HG02970 (cell line): ENCODE data around the gene KANSL2.
"Not testable (repeated sequence)": the region's sequence is repeated elsewhere in the genome, so short reads cannot be mapped to it uniquely, and the experiment has no call there.

Experiments used
- ATAC-seq: cut with Tn5 transposase; IDR thresholded peaks from one replicate; pipeline ENCODE4 v1.9.1; 2021; ENCODE audit warnings: mild to moderate bottlenecking, moderate library complexity, moderate number of reproducible peaks; ENCODE audit not compliant: unreplicated experiment, low FRiP score

Gene KANSL2

DNA sequence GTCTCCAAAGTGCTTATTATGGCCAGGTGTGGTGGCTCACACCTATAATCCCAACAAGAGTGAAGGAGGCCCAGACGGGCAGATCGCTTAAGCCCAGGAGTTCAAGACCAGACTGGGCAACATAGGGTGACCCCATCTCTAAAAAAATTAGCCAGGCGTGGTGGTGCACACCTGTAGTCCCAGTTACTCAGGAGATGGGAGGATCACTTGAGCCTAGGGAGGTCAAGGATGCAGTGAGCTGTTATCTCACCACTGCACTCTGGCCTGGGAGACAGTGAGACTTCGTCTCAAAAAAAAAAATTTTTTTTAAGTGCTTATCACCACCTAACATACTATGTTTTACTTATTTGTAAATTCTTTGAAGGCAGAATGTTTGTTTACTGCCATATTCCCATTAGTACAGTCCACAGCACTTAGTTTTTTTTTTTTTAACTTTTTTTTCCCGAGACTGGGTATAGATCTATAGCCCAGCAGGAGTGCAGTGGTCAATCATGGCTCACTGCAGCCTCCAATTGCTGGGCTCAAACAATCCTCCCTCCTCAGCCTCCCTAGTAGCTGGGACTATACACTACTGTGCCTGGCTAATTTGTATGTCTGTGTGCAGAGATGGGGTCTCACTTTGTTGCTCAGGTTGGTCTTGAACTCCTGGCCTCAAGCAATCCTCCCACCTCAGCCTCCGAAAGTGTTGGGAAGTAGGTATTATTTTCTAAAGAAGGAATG, 4.7 kb upstream of the KANSL2 start:
- no peak for ATAC-seq

DNA sequence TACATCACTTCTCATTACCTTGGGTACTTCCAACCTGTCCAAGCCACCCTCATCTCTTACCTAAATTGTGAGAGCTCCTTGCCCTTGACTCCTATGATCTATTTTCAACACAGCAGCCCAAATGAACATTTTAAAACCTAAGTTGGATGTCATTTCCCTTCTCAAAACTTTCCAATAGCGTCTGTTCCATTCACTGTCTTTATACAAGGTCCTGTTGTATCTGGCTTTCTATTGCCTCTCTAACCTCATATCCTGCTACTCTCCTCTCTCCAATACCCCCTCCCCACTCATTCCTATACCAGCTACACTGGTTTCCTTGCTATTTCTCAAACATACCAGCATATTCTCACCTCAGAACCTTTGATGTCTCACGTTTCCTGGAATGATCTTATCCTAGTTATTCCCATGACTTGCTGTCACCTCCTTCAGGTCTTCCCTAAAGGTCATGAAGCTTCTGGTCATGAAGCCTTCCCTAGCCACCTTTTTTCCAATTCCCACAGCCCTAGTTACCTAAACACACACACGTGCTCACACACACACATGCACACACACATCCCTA, 4.1 kb upstream of the KANSL2 start:
- no peak for ATAC-seq

DNA sequence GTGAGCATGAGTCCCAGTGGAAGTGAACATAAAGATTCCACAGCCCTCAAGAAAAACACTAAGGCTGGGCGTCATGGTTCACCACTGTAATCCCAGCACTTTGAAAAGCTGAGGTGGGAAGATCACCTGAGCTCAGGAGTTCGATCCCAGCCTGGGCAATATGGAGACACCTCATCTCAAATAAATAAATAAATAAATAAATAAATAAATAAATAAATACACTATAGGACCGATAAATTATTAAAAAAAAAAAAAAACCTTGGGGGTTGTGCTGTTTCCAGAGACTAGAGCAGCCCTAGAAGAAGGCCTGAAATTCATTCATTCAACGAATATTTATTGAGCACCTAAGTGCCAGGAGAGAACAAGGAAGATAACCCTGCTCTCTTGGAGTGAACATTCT, 1.5 kb upstream of the KANSL2 start:
- ATAC-seq, result no peak

DNA sequence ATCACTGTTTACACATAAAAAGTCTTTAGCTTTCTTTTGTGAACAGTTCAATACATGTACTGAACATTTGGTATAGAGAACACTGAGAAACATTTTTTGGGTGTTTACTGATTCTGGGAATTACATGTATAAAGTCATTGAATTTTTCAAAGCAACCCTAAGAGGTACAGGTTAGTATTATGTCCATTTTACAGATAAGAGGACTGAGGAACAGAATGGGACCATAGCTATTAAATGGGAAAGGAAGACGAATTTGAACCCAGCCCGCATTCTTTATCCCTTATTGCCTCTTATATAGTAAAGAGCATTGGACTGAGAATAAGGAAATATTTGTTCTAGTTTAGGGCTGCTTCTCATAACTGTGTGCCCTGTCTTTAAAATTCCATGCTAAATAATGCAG, 889 bp upstream of the KANSL2 start:
- no peak for ATAC-seq

DNA sequence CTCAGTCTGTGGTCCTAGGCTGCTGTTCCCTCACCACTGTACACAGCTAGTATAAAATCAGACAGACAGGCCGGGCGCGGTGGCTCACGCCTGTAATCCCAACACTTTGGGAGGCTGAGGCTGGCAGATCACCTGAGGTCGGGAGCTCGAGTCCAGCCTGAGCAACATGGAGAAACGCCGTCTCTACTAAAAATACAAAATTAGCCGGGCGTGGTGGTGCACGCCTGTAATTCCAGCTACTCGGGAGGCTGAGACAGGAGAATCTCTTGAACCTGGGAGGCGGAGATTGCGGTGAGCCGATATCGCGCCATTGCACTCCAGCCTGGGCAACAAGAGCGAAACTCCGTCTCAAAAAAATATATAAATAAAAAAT, 481 bp upstream of the KANSL2 start:
- ATAC-seq, result not testable (repeated sequence)

DNA sequence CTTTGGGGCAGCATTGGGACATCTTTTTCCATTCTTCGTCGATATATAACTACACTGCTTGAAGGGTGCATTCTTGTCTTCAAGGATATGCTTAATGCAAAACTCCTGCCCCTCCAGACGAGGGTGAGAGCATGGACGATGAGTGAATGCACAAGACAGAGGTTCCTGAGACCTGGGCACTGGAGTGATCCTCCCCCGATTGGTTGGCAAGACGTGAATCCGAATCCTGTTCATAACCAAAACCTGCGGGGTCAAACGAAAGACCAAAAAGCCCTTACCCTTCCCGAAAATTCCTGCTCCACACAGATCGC, 684 bp downstream of the KANSL2 start:
- ATAC-seq, result no peak

DNA sequence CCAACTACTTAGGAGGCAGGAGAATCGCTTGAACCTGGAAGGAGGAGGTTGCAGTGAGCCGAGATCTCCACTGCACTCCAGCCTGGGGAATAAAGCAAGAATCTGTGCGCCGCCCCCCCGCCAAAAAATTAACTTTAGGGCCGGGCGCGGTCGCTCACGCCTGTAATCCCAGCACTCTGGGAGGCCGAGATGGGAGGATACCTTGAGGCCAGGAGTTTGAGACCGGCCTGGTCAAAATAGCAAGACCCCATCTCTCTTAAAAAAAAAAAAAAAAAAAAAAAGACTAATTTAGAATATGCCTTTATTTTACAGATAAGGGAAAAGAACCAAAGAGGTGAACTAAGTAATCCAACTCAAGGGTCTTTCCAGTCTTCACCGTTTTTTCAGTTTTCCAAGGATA, 1.2 kb downstream of the KANSL2 start:
- ATAC-seq, result no peak

DNA sequence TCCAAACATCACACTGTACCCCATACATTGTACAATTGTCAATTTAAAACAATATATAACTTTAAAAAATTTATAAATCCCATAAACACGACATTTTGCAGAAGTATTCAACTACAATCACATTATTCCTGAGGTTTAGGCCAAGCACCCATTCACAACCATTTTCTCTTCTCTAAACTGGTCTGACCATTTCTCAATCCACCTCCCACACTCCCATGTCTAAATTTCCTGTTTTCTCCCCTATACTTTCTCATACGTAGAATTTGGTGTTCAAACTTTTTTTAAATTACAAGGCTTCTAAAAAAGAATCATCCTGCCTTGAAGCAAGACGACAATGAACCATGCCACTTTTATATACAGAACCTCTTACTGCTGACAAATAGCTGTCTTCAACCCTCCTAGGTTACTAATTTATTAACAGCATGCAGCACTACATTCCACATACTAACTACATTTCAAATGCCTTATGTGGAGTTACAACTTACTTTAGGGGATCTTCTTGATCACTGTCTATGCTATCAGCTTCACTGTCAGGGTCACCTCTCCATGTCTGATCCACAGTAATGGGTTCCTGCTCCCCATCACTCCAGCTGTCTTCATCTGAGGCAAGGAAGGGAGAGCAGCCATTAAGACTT, 3.4 kb downstream of the KANSL2 start:
- ATAC-seq, result no peak

DNA sequence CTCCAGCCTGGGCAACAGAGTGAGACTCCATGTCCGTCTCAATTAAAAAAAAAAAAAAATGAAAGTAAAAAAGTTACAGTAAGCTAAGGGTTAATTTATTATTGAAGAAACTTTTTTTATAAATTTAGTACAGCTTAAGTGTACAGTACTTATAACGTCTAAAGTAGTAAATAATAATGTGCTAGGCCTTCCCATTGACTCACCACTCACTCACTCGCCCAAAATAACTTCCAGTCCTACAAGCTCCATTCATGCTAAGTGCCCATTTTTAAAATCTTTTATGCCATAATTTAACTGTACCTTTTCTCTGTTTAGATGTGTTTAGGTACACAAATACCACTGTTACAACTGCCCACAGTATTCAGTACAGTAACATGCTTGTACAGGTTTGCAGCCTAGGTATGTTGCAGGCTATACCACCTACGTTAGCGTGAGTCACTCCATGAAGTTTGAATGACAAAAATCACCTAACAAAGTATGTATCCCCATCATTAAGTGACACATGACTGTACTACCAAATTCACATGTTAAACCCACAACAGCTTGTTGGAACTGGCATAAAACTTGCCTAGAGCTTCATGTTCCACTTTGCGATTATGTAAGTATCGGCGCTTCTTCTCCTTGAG, 10.7 kb downstream of the KANSL2 start:
- ATAC-seq, result no peak

DNA sequence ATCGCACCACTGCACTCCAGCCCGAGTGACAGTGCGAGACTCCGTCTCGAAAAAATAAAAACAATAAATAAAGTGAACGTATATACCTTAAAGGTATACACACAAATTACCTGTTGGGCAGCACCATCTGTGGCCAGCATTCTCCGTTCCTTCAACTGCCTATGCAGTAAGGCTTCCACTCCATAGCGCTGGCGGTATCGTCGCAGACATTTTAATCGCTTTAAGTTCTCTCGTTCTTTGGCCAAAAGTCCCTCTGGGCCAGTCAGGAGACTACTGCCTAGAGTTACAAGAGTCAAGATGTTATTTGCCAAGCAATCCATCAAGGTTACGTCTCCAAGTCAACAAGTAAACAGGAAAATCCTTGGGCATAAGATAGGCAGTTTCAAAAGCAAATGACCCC, 13.0 kb downstream of the KANSL2 start:
- no peak for ATAC-seq

DNA sequence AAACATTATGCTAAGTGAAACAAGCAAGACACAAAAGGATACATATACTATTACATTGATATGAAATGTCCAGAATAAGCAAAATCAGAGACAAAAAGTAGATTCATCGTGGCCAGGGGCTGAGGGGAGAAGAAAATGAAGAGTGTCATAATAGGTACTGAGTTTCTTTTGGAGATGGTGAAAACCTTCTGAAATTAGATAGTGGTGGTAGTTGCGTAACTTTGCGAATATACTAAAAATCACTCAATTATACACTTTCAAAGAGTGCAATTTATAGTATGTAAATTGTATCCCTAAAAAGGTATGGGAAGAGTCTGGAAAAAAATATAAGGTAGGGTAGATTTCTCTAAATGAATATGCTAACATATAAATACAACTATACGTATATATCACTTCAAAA, 22.2 kb downstream of the KANSL2 start:
- ATAC-seq, result no peak

DNA sequence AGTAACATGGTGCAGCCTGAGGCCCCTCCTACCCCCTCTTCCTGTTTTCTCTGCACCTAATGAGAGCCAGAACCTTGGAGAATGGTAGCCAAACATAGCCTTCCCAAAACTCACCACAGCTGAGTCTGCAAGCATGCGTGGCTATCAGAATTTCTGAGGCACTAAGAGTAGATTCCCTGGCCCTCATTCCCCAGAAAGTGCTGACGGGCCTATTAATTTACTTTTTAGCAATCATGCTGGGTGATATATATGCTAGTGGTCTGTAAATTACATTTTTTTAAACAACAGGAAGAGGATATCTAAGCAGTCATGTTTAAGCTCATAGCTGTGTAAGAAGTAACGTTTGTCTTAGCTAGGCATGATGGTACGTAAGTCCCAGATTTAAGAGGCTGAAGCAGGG, 30.4 kb downstream of the KANSL2 start:
- ATAC-seq, result no peak

DNA sequence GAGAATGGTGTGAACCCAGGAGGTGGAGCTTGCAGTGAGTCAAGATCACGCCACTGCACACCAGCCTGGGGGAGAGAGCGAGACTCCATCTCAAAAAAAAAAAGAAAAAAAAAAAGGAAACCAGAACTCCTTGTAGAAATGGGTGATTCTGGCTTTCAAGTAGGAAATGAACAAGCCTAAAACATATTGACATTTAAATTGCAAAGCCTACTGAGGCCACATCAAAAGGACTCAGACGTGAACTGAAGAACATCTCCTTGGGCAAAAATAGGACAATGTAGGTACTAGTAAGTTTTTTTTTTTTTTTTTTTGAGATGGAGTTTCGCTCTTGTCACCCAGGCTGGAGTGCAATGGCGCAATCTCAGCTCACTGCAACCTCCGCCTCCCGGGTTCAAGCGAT, 36.7 kb downstream of the KANSL2 start:
- ATAC-seq, result not testable (repeated sequence)

DNA sequence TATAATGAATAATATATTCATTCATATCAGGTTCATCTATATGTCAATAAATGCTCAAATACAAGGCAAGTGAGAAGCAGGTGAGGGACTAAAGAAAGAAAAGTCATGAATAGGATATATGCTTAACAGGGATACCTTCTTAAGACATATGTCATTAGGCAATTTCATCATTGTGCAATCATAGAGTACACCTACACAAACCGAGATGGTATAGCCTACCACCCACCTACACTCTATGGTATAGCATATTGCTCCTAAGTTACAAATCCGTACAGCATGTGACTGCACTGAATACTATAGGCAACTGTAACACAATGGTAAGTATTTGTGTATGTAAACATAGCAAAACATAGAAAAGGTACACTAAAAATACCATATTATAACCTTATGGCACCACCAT, 39.0 kb downstream of the KANSL2 start:
- no peak for ATAC-seq

DNA sequence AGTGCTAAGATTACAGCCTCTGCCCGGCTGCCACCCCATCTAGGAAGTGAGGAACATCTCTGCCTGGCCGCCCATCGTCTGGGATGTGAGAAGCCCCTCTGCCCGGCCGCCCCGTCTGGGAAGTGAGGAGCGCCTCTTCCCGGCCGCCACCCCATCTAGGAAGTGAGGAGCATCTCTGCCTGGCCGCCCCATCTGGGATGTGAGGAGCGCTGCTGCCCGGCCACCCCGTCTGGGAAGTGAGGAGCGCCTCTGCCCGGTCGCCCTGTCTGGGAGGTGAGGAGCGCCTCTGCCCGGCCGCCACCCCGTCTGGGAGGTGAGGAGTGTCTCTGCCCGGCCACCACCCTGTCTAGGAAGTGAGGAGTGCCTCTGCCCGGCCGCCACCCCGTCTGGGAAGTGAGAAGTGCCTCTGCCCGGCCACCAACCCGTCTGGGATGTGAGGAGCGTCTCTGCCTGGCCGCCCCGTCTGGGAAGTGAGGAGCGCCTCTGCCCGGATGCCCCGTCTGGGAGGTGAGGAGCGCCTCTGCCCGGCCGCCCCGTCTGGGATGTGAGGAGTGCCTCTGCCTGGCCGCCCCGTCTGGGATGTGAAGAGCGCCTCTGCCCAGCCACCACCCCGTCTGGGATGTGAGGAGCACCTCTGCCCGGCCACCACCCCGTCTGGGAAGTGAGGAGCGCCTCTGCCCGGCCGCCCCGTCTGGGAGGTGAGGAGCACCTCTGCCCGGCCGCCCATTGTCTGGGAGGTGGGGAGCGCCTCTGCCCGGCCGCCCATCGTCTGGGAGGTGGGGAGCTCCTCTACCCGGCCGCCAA, 40.1 kb downstream of the KANSL2 start:
- ATAC-seq, result not testable (repeated sequence)

DNA sequence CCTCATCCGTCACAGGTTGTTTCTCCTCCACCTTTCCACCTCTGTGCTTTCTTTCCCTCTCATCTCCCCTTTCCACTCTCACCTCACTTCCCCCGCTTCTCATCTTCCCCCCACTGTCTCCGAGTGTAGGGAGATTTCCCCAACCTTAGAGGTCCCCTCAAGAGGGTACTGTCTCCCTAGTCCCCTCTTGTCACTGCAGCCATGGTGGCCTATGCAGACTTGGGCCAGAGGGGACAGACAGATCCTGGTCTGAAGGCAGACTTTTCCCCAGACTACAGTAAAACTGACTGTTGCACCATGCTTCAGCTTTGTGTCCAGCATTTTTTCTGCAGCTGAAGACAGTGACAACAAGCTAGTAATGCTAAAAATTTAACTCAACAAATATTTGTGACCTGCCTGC, 41.2 kb downstream of the KANSL2 start:
- no peak for ATAC-seq

DNA sequence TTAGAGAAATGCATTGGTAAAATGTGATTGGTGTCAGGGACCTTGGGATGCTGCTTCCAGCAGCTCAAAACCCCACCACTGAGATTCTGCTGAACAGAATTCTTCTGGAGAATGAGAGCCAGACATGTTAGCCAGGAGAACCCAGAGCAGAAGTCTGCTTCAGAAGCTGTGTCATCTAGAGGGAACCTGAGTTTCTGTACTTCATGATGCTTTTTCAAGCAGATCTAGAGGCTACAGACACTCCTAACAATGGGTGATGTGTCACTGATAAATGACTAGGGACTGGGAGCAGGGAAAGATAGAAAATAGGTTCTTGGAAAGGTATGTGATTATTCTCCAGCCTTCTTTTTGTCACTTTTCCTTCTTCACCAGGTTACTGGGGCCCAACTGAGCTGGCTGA, 41.6 kb downstream of the KANSL2 start:
- no peak for ATAC-seq

DNA sequence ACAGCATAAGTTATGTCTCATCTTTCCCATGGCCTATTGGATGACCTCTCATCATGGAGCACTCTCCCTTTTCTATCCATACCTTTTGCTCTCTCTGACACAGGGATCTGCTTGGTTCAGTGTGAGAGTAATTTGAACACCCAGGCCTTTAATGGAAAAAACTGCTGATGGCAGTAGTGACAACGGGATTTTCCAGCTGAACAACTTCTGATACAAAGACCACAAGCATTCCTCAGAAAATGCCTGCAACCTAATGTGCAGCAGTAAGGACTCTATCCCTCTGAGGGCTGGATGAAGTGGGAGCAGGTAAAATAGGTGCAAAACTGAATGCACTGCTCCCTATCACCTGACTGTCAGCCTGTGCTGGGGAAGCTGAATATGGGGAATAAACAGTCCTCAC, 51.0 kb downstream of the KANSL2 start:
- no peak for ATAC-seq

DNA sequence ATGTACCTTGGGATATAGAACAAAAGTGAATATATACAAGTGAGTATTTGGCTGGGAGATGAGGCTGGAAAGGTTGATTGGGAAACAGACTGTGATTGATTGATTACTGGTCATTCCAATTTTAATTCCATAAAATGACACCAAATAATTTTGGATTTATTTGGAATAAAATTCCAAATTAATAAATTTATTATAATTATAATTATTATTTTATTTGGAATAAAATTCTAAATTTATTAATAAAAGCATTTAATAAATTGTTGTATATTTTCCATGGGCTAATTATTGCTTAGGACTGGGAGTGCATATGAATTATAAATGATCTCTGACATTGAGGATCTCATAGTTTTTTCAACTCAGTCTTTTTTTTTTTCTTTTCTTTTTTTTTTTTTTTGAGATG, 51.7 kb downstream of the KANSL2 start:
- ATAC-seq, result no peak

DNA sequence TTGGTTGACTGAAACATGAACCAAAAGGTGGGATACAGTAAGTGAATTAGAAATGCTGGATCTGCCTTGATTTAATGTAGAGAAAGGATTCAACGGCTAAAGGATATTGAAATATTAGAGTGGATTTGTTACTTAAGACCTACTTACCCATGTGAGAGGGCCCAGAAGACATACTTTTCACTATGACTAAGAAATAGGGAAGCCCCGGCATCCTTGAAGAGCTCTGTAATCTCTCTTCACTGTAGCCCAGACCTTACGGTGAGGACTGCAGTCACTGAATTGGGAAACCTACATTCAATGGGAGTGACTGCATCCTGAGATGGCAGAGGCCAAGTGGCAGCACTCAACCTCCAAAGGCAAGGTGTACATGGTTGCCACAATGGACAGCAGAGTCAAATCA, 52.5 kb downstream of the KANSL2 start:
- ATAC-seq, result no peak

DNA sequence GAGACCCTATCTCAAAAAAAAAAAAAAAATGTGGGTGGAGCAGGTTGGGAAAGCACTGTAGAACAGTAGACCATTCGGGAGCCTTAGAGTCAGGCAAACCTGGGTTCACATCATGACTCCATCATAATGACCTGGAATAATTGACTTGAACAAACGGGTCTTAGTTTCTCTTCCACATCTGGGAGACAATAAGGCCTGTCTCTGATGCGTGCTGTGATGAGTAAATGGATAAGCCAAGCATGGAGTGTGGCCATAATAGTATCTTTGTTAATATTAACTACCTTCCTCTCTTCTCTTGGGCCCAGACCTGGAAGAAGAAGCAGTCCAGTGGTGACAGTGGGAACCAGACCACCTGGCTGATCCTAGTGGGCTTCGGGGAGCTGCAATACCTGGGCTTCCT, 54.5 kb downstream of the KANSL2 start:
- no peak for ATAC-seq
